Measurements from ENCODE around the gene ELL.

DNA sequence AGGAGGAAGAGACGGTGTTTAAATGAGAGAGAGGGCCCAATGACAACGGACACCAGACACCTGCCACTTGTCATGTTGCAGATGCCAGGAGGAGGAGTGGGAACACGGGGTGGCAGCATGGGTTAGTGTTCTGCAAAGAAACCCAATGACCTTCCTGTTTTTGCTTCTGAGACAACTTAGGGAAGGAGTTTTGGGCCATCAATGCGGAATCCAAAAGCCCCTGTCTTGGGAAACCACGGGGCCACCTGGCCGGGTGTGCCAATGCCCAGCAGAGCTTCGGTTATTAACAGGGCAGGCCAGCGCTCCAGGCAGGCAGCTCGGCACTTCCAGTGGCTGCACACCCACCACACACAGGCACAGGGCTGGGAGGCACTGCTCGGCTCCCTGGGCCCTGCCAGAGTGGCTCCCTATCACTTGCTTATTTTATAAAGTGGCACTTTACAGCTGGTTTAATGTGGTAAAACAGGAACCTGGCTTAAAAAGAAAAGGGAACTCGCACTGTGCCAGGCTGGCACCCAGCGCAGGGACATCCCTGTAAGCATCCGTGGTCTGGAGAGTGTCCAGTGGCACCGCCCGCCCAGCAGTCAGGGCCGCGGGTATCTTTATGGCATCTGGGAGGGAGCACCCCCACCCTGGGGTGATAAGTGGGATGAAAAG, 19.1 kb downstream of the ELL start:
- TF ChIP-seq, protein P1, sequence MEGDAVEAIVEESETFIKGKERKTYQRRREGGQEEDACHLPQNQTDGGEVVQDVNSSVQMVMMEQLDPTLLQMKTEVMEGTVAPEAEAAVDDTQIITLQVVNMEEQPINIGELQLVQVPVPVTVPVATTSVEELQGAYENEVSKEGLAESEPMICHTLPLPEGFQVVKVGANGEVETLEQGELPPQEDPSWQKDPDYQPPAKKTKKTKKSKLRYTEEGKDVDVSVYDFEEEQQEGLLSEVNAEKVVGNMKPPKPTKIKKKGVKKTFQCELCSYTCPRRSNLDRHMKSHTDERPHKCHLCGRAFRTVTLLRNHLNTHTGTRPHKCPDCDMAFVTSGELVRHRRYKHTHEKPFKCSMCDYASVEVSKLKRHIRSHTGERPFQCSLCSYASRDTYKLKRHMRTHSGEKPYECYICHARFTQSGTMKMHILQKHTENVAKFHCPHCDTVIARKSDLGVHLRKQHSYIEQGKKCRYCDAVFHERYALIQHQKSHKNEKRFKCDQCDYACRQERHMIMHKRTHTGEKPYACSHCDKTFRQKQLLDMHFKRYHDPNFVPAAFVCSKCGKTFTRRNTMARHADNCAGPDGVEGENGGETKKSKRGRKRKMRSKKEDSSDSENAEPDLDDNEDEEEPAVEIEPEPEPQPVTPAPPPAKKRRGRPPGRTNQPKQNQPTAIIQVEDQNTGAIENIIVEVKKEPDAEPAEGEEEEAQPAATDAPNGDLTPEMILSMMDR (IDR thresholded peaks at IDR 0.05; ENCODE audit: low read depth, low read length, poor library complexity, severe bottlenecking), result no peak
- TF ChIP-seq EZH2phosphoT487 (IDR thresholded peaks at IDR 0.05; ENCODE audit: borderline replicate concordance, low read length), result no peak
